Colonic mucosa (tissue), 4 donors: Measurements from ENCODE around the gene SLC46A2. TPM values are rescaled to one million over a fixed set of nuclear protein-coding genes. Genes with fewer than 3 reads are reported as not detected.

ENCODE experiments used
- DNase-seq: peaks from one replicate; pipeline ENCODE4 v3.0.0-alpha.2; 2020
- H3K27ac ChIP-seq: fragments of 200-600 bp; one replicate; pipeline ENCODE4 v1.8.0; 2021
- H3K27me3 ChIP-seq: fragments of 200-600 bp; one replicate; pipeline ENCODE4 v1.8.0; 2021
- H3K36me3 ChIP-seq: fragments of 200-600 bp; one replicate; pipeline ENCODE4 v1.8.0; 2021
- H3K4me1 ChIP-seq: fragments of 200-600 bp; one replicate; pipeline ENCODE4 v1.8.0; 2021; ENCODE audit warnings: mild to moderate bottlenecking
- H3K4me3 ChIP-seq: fragments of 200-600 bp; one replicate; pipeline ENCODE4 v1.8.0; 2021
- H3K9ac ChIP-seq, 2 donors: one replicate each; pipeline ENCODE4 v1.7.0; 2013; ENCODE audit warnings: control low read depth in 2 of 2, low read depth in 2 of 2, low read length in 2 of 2
- H3K9me3 ChIP-seq: fragments of 200-600 bp; one replicate; pipeline ENCODE4 v1.8.0; 2021
- CTCF ChIP-seq: fragments of 200-600 bp; IDR thresholded peaks from one replicate; pipeline ENCODE4 v1.8.0; 2022; ENCODE audit warnings: antibody characterized with exemption, mild to moderate bottlenecking
- intact Hi-C: fragments of 100-400 bp; cut with DNase I; formaldehyde crosslinking; loops from one replicate; pipeline ENCODE4 v1.14.1; 2022
- total RNA-seq, 2 donors: library from RNA; stranded (reverse); fragmentation: NEBNext Ultra II Directional in 1 of 2; extraction: Animal tissue kit (Norgen Biotek cat#: 25700) in 1 of 2; gene quantifications; one replicate each; pipeline ENCODE4 v1.2.1, GENCODE V29; 2021
- donor health status: healthy.
- donor health status: DM: no; HTN: no; CAD: no.
- donor health status: DM: no; HTN: no; CAD: no.

SLC46A2 gene
- total RNA-seq, 2 donors from 2014 or later, result not detected

- Histone ChIP-seq H3K27me3 (no peaks in the 10 kb centered on the region), H3K4me3 (no peak overlapping the region), H3K9me3 (no peaks in the 10 kb centered on the region), H3K36me3 (no peaks in the 10 kb centered on the region), H3K4me1 (no peaks in the 10 kb centered on the region), H3K9ac (no peak overlapping the region), H3K27ac (peak overlapping the region; percentile 51)
- no peak for TF ChIP-seq CTCF
- DNase-seq, result no peak
- intact Hi-C loops, result no loop called here
Observed at GRCh38 chr9:112917987-112918362, 27.3 kb upstream of the SLC46A2 start.

GRCh38 chr9:112917047-112917986, 26.6 kb upstream of the SLC46A2 start:
- peak; percentile 20 for DNase-seq
- Histone ChIP-seq H3K4me3 (no peak overlapping the region), H3K36me3 (no peaks in the 10 kb centered on the region), H3K9ac (no peak overlapping the region), H3K9me3 (no peaks in the 10 kb centered on the region), H3K4me1 (no peaks in the 10 kb centered on the region), H3K27me3 (no peaks in the 10 kb centered on the region), H3K27ac (peak overlapping the region; percentile 51)
- no peak for TF ChIP-seq CTCF
- intact Hi-C loops, result no loop called here

- intact Hi-C loops, result no loop called here
- no peak overlapping the region for H3K9ac ChIP-seq
- H3K4me3 ChIP-seq, result no peak overlapping the region
- H3K27me3 ChIP-seq, result no peaks in the 10 kb centered on the region
- no peaks in the 10 kb centered on the region for H3K36me3 ChIP-seq
- TF ChIP-seq CTCF, result no peak
- H3K4me1 ChIP-seq, result no peaks in the 10 kb centered on the region
- no peak overlapping the region for H3K27ac ChIP-seq
- no peaks in the 10 kb centered on the region for H3K9me3 ChIP-seq
- DNase-seq, result no peak
Observed at GRCh38 chr9:112914524-112914923, 23.8 kb upstream of the SLC46A2 start.

- Histone ChIP-seq H3K9me3 (no peaks in the 10 kb centered on the region), H3K27ac (no peak overlapping the region), H3K36me3 (no peaks in the 10 kb centered on the region), H3K4me3 (no peak overlapping the region), H3K27me3 (no peaks in the 10 kb centered on the region), H3K4me1 (no peaks in the 10 kb centered on the region), H3K9ac (no peak overlapping the region)
- DNase-seq, result no peak
- intact Hi-C loops, result no loop called here
- TF ChIP-seq CTCF, result no peak
Observed at GRCh38 chr9:112913326-112913725, 22.6 kb upstream of the SLC46A2 start.

- H3K27ac ChIP-seq, result no peak overlapping the region
- no peak overlapping the region for H3K9ac ChIP-seq
- intact Hi-C loops, result no loop called here
Observed at GRCh38 chr9:112912636-112913035, 22.0 kb upstream of the SLC46A2 start.

More at GRCh38 chr9:112912636-112913035, 22.0 kb upstream of the SLC46A2 start:
- no peak for TF ChIP-seq CTCF
- DNase-seq, result no peak
- no peaks in the 10 kb centered on the region for H3K27me3 ChIP-seq
- H3K36me3 ChIP-seq, result no peaks in the 10 kb centered on the region
- no peak overlapping the region for H3K4me3 ChIP-seq
- H3K9me3 ChIP-seq, result no peaks in the 10 kb centered on the region
- H3K4me1 ChIP-seq, result no peaks in the 10 kb centered on the region
